ENCODE data around the gene MRPS33. TPM values are rescaled to one million over a fixed set of nuclear protein-coding genes. Genes with fewer than 3 reads are reported as not detected.

The MRPS33 gene
- total and polyA plus RNA-seq, 2 of the 8 experiments (the other 6 are each of a cell fraction or from before 2014, with no cell fraction given) = 22.9 to 62.6 TPM

DNA sequence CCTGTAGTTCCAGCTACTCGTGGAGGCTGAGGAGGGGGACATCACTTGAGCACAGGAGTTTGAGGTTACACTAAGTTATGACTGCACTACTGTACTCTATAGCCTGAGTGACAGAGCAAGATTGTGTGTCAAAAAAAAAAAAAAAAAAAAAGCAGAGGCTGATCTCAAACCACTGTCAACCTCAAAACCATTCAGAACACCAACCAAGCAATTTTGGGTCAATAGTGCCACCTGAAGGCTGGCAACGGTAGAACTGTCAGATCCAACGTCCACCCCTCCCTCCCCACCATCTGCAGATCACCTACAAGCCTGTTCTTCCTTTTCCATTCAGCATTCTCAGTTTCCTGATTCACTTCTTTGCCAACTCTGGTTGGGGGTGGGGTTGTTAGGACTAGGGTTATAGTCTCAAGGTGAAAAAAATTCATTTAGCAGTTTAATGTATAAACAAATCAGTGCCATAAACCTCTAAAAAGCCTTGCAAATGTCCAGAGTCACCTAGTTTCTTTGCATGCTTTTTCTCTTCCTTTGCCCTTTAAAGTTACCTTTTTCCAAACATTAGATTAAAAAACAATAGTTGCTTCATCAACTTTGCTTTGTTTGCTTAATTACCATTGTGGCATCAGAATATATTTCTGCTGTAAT, 2.6 kb downstream of the MRPS33 start:
- H2BK5ac ChIP-seq (ENCODE audit: low read depth, low read length) = no peak overlapping the region
- FAIRE-seq = peak; percentile 73
- TF ChIP-seq BACH1 (IDR thresholded peaks at IDR 0.05; ENCODE audit: low read length) = no peak
- TF ChIP-seq CBX5 (IDR thresholded peaks at IDR 0.05; ENCODE audit: low read depth, low read length) = no peak
- no peak for TF ChIP-seq JUND (IDR thresholded peaks at IDR 0.05; ENCODE audit: low read length)
- peak; percentile 25 to 78; a peak in 2 of 4 replicates for TF ChIP-seq SIN3A (conservative IDR thresholded peaks at IDR 0.05 in 1 of 2, IDR thresholded peaks at IDR 0.05 in 1 of 2; ENCODE audit: low read depth in 1 of 2, low read length in 2 of 2)
- peak; percentile 84 to 88 for TF ChIP-seq RAD21 (IDR thresholded peaks at IDR 0.05 in 1 of 2, conservative IDR thresholded peaks at IDR 0.05 in 1 of 2; ENCODE audit: low read depth in 2 of 2, low read length in 2 of 2)
- no peak for TF ChIP-seq CHD2 (IDR thresholded peaks at IDR 0.05; ENCODE audit: low read length)
- no peak for TF ChIP-seq GTF2F1 (IDR thresholded peaks at IDR 0.05; ENCODE audit: borderline replicate concordance, low read depth, low read length)
- TF ChIP-seq RFX5 (IDR thresholded peaks at IDR 0.05; ENCODE audit: borderline replicate concordance, low read depth, low read length) = no peak
- no peak for TF ChIP-seq HDAC6 (IDR thresholded peaks at IDR 0.05; ENCODE audit: low read depth, low read length)
- TF ChIP-seq EZH2 (IDR thresholded peaks at IDR 0.05; ENCODE audit: low read depth, low read length, severe bottlenecking) = no peak
- no peak for TF ChIP-seq CEBPB (IDR thresholded peaks at IDR 0.05; ENCODE audit: low read depth, low read length)
- TF ChIP-seq, protein P1, sequence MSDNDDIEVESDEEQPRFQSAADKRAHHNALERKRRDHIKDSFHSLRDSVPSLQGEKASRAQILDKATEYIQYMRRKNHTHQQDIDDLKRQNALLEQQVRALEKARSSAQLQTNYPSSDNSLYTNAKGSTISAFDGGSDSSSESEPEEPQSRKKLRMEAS (IDR thresholded peaks at IDR 0.05) = no peak

More for the DNA sequence above, 2.6 kb downstream of the MRPS33 start:
- no peak overlapping the region for H3K56ac ChIP-seq (replicated peaks; ENCODE audit: insufficient read length, low read depth, low read length)
- no peak overlapping the region for H2BK15ac ChIP-seq (ENCODE audit: low read length)
- H2BK20ac ChIP-seq (ENCODE audit: low read length) = no peak overlapping the region
- CTCF ChIA-PET (ENCODE audit: partially characterized antibody) = interaction anchor here (0.6 to 5.1 kb wide), 25 partner anchors 9 to 642 kb away, joined by 3 to 39 read pairs (median 3); no protein-coding TSS in a partner anchor
- H3K23ac ChIP-seq (ENCODE audit: insufficient read length) = no peak overlapping the region
- no peak overlapping the region for H4K5ac ChIP-seq (ENCODE audit: insufficient read length, low read depth, low read length)
- no peaks in the 10 kb centered on the region for H3K23me2 ChIP-seq (ENCODE audit: low read depth, low read length)
- 37% methylated on average over 3 of the region's 3 CpGs; no CpG with 5 or more reads in 1 of the 2 experiments for WGBS, 2 experiments (ENCODE audit: extremely low coverage in 1 of 2, insufficient coverage in 1 of 2, insufficient read length in 1 of 2, insufficient replicate concordance in 2 of 2, low coverage in 1 of 2, low lambda C conversion rate in 2 of 2, missing lambda C conversion rate in 1 of 2)
- no peak overlapping the region for H2AFZ ChIP-seq (ENCODE audit: low read length)
- H2AK5ac ChIP-seq (ENCODE audit: low read depth, low read length) = no peak overlapping the region
- H4K8ac ChIP-seq (ENCODE audit: extremely low read depth, insufficient read depth, low read length) = no peak overlapping the region
- H3K18ac ChIP-seq (ENCODE audit: extremely low read depth, low read length) = no peak overlapping the region
- no peaks in the 10 kb centered on the region; a peak in 1 of 7 replicates for H3K4me1 ChIP-seq (replicated peaks in 1 of 4; ENCODE audit: control insufficient read depth in 3 of 4, insufficient read depth in 4 of 4, low read length in 3 of 4)
- POLR2A ChIA-PET (ENCODE audit: partially characterized antibody) = interaction anchor here (0.9 to 1.0 kb wide), 2 partner anchors 12 to 203 kb away, joined by 3 read pairs; no protein-coding TSS in a partner anchor
- H3K79me1 ChIP-seq (ENCODE audit: low read depth, low read length) = no peaks in the 10 kb centered on the region; the same call in 1 of the 2 replicates
- H3K4me2 ChIP-seq (ENCODE audit: insufficient read depth in 1 of 2, low read depth in 2 of 2, low read length in 2 of 2) = no peak overlapping the region
- H3K79me2 ChIP-seq (ENCODE audit: control insufficient read depth in 1 of 2, insufficient read depth in 2 of 2, low read length in 2 of 2) = peaks cover 0 to 21% of the 10 kb centered on the region in 2 experiments; a peak in 3 of 4 replicates
- H3K9me3 ChIP-seq (ENCODE audit: insufficient read depth in 2 of 2, low read depth in 1 of 2, low read length in 1 of 2) = no peaks in the 10 kb centered on the region
- H2BK120ac ChIP-seq (replicated peaks; ENCODE audit: low read depth, low read length) = no peak overlapping the region
- no peak overlapping the region for H3K9ac ChIP-seq (replicated peaks in 1 of 4; ENCODE audit: extremely low read depth in 1 of 4, low read depth in 3 of 4, low read length in 3 of 4)
- H3K14ac ChIP-seq (ENCODE audit: insufficient read length) = no peak overlapping the region
- no peak overlapping the region for H3K4ac ChIP-seq (replicated peaks; ENCODE audit: insufficient read length, low read depth, low read length)
- peak in 1 of 2 experiments; percentile 75 for DNase-seq (ENCODE audit: low read depth in 1 of 2, low spot score in 2 of 2)
- H2BK12ac ChIP-seq (ENCODE audit: low read depth, low read length) = no peak overlapping the region
- peaks cover 0 to 1% of the 10 kb centered on the region in 2 experiments for H4K20me1 ChIP-seq (replicated peaks in 1 of 2; ENCODE audit: control insufficient read depth in 1 of 2, insufficient read depth in 2 of 2, low read length in 2 of 2)
- no peak overlapping the region for H4K91ac ChIP-seq (replicated peaks; ENCODE audit: insufficient read length, low read length)
- no peak overlapping the region for H3K27ac ChIP-seq (ENCODE audit: low read depth, low read length)
- H3K36me3 ChIP-seq (ENCODE audit: control insufficient read depth in 2 of 4, insufficient read depth in 4 of 4, low read length in 3 of 4) = peaks cover 0 to 18% (median 11%) of the 10 kb centered on the region in 4 experiments; a peak in 5 of 8 replicates
- no peak overlapping the region for H3K4me3 ChIP-seq (ENCODE audit: extremely low read depth in 1 of 4, insufficient read depth in 2 of 4, low read depth in 3 of 4, low read length in 4 of 4)
- no peaks in the 10 kb centered on the region for H3K27me3 ChIP-seq (replicated peaks in 1 of 4; ENCODE audit: control insufficient read depth in 3 of 4, extremely low read depth in 1 of 4, insufficient read depth in 3 of 4, low read length in 3 of 4)

Data from H1 (cell line).